Measurements from ENCODE around the gene KCNK3.
"Not testable (repeated sequence)": the region's sequence is repeated elsewhere in the genome, so short reads cannot be mapped to it uniquely, and the experiment has no call there.

KCNK3 gene

GRCh38 chr2:26692279-26692896, at the start of gene KCNK3:
Gene KCNK3, plus strand, starts transcription at chr2:26692722. Its CDS starts 154 bp downstream, at chr2:26692876.
- DNase-seq: no peak

- DNase-seq: no peak
Observed at GRCh38 chr2:26644188-26644835, 48.2 kb upstream of the KCNK3 start.

- no peak for DNase-seq
Observed at GRCh38 chr2:26645762-26646161, 46.8 kb upstream of the KCNK3 start.

GRCh38 chr2:26646986-26647672, 45.4 kb upstream of the KCNK3 start:
- no peak for DNase-seq

- no peak for DNase-seq
Observed at GRCh38 chr2:26647981-26648380, 44.5 kb upstream of the KCNK3 start.

- no peak for DNase-seq
Observed at GRCh38 chr2:26648516-26648915, 44.0 kb upstream of the KCNK3 start.

- DNase-seq: no peak
Observed at GRCh38 chr2:26649322-26649721, 43.2 kb upstream of the KCNK3 start.

GRCh38 chr2:26649992-26650712, 42.4 kb upstream of the KCNK3 start:
- DNase-seq: no peak

- no peak for DNase-seq
Observed at GRCh38 chr2:26650713-26651469, 41.6 kb upstream of the KCNK3 start.

- DNase-seq: no peak
Observed at GRCh38 chr2:26651470-26651771, 41.1 kb upstream of the KCNK3 start.

GRCh38 chr2:26651799-26652198, 40.7 kb upstream of the KCNK3 start:
- no peak for DNase-seq

GRCh38 chr2:26652361-26653041, 40.0 kb upstream of the KCNK3 start:
- no peak for DNase-seq

GRCh38 chr2:26653207-26654060, 39.1 kb upstream of the KCNK3 start:
- DNase-seq: no peak

GRCh38 chr2:26654061-26654340, 38.5 kb upstream of the KCNK3 start:
- no peak for DNase-seq

GRCh38 chr2:26655120-26655519, 37.4 kb upstream of the KCNK3 start:
- not testable (repeated sequence) for DNase-seq

GRCh38 chr2:26655611-26656195, 36.8 kb upstream of the KCNK3 start:
- no peak for DNase-seq

- no peak for DNase-seq
Observed at GRCh38 chr2:26657265-26657664, 35.3 kb upstream of the KCNK3 start.

- no peak for DNase-seq
Observed at GRCh38 chr2:26658691-26659346, 33.7 kb upstream of the KCNK3 start.

- DNase-seq: no peak
Observed at GRCh38 chr2:26660363-26660962, 32.1 kb upstream of the KCNK3 start.

- DNase-seq: not testable (repeated sequence)
Observed at GRCh38 chr2:26665296-26665695, 27.2 kb upstream of the KCNK3 start.
